Left kidney (tissue), 2 donors: Measurements from ENCODE around the gene BICRAL. TPM values are rescaled to one million over a fixed set of nuclear protein-coding genes. Genes with fewer than 3 reads are reported as not detected.
A peak's percentile ranks its signal among the peaks of the same experiment; 100 is the strongest.
"Not testable (repeated sequence)": the region's sequence is repeated elsewhere in the genome, so short reads cannot be mapped to it uniquely, and the experiment has no call there.

Experiments used
- DNase-seq: peaks from one replicate; pipeline ENCODE4 v3.0.0-alpha.2; 2013
- polyA plus RNA-seq: library from polyadenylated mRNA; unstranded; fragments of 120-200 nt; gene quantifications from one replicate; pipeline ENCODE4 v1.2.1, GENCODE V29; 2013; ENCODE audit not compliant: insufficient read length

Gene BICRAL
- polyA plus RNA-seq, 1 donor = 17.4 TPM

DNA sequence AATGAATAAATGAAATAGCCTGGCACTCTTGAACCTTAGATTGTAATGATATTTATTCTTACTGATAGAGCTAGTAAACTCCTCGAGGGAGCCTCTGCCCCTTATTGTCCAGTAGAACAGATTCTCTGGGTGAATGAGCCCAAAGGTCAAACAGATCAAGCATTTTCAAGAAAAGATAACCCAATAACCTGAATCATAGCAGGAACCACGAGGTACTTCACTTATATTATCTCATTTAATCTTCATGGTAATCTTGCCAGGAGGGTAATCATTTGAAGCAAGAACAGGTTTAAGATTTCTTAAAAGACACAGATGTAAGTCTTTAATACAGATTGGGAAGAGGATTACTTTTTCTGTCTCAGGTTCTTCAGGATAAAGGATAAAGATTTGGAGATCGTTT, 18.9 kb upstream of the BICRAL start:
- DNase-seq = no peak

DNA sequence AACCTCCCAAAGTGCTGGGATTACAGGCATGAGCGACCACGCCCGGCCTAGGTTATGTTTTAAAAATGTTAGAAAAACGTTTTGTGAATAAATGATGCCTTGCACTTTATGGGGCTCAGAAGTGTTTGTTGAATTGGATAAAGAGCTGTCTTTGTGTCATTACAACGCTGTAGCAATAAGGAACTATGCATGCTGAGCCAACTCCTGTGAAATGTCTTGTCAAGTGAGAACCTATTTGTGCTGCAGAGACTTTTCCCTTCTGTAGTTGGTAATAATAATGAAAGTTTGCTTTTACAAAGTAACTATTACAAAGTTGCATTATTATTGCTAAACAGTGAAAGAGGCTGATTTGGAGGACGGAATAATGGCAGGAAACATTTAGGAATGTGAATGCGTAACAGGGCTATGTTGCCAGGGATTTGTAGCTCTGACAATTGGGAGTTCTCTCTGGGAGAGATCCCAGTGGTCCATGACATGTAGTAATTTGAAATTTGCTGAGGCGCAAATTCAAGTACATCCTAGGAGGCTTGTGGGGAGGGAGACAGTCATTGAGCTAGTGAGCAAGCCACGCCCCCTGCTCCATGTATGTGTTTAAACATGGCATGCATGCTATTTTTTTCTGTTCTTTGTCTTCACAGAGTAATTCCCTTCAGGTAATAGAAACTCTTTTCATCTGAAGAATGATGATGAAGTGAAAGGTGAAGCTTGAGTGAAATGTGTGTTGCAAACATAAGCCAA, 16.8 kb upstream of the BICRAL start:
- DNase-seq = no peak

DNA sequence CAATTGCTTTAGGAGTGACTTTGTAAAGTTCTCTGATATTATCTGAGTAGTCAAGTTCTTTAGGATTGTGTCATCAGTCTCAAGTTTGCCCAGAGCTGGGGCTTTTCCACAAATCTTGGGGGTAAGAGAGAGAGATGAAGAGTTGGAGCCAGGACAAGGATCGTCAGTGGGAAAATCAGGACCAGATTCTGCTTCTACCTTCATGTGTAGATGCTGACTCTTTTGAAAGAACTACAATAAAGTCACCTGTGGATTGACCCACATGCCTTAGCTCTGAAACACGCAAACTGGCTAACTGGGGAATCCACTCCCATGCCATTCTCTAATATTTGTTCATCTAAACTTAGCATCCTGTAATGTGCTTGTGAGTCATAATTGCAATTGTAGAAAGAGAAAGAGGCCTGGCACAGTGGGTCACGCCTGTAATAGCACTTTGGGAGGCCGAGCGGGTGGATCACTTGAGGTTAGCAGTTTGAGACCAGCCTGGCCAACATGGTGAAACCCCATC, 15.6 kb upstream of the BICRAL start:
- no peak for DNase-seq

DNA sequence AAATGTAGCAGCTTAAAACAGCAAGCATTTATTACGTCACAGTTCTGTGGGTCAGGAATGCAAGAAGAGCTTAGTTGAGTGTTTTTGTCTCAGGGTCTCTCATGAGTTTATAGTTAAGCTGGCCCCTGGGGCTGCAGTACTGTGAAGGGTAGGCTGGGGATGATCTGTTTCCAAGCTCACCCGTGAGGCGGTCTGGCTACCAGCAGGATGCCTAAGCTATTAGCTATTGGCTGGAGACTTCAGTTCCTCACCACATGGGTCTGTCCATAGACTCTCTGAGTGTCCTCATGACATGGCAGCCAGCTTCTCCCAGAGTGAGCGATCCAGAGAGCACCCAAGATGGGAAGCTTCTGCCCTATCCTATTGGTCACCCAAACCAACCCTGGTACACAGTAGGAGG, 12.8 kb upstream of the BICRAL start:
- DNase-seq = no peak

DNA sequence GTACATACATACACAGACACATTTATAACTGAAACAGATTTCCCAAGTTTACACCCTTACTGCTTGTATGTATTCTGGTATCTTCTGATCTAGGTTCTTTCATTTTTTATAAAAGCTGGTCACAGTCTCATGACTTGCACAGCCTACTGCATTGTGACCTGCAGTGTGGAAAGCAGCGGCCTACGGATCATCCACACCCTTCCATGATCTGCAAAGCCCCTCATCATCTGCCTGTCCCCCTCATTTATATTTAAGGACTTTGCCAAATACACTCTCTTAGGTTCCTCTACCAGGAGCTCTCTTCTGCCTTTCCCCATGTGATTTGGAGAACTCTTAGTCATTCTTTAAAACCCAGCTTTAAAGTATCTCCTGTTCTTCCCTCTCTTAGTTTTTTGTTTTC, 12.0 kb upstream of the BICRAL start:
- no peak for DNase-seq

DNA sequence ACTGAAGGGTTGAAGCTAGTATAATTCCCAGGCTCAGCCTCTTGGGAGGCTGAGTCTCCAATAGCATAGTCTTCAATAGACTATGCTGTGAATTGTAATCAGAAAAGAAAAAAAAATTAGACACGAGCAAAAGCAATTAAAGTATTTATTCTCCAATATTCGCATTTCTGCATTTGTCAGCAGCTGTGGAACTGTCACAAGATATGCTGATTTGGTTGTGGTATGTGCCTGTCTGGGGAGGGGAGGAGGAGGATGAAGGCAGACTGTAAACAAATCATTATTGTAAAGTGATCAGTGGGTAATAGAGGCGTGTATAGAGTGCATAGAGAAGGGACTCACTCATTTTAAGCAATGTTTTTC, 10.1 kb upstream of the BICRAL start:
- no peak for DNase-seq

DNA sequence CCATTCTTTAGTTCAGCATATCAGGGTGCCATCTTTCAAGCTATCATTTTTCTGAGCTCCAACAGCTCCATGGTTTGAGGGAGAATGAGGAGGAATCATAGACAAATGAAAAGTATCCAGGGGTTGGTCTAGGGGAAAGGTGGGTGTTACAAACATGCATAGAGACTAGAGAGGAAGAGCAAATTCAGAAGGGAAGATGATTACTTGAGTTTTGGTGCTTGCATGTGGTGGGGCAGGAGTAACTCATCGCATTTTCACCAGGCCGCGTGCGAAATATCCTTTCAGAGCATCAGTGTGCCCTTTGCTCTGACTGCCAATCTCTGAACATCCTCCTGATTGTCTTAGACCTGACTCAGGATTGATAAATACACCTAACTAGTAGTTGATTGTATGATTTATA, 7.7 kb upstream of the BICRAL start:
- no peak for DNase-seq

DNA sequence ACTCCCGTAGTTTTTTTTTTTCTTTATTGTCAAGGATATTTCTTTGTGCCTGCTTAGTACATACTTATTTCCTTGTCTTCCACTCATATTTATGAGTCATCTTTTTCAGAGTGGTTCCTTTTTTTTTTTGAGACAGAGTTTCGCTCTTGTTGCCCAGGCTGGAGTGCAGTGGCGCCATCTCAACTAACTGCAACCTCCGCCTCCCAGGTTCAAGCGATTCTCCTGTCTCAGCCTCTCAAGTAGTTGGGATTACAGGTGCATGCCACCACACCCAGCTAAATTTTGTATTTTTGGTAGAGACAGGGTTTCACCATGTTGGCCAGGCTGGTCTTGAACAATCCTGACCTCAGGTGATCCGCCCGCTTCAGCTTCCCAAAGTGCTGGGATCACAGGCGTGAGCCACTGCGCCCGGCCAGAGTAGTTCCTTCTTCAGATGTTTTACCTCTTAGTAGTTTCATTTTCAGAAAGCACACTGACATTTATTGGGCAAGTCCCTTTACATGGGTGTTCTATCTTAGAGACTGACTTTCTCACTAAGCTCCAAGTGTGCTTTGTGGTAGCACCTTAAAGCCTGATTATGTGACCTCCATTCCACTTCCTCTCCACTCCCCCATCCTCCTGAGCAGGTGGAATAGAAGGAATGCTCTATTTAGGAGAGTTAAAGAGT, 6.9 kb upstream of the BICRAL start:
- DNase-seq = not testable (repeated sequence)

DNA sequence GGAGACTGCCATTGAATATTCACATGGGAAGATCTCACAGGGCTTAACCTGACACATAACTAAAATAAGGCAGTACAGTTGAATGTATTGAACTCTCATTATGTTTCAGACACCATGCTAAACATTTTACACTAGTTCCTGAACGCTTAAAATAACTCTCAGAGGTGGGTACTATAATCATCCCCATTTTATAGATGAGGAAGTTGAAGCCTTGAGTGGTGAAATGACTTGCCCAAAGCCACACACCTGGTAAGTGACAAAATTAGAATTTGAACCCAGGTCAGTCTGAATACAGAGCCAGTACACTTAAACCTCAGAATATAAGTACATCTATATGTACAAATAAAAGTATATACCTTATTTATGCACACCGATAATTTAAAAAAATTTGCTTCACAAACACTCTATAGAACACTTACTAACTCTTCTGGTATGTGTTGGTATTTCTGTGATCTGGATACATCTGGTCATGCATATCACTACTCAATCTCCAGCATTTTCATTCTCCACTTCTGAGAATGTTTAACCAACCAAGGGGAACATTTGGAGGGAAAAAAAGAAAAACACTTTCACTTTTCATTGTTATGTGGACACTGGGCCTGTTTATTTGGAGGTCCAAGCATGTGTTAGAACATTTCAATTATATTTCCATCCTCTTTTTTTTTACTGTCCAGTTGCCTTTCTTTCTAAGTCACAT, 4.6 kb upstream of the BICRAL start:
- no peak for DNase-seq

DNA sequence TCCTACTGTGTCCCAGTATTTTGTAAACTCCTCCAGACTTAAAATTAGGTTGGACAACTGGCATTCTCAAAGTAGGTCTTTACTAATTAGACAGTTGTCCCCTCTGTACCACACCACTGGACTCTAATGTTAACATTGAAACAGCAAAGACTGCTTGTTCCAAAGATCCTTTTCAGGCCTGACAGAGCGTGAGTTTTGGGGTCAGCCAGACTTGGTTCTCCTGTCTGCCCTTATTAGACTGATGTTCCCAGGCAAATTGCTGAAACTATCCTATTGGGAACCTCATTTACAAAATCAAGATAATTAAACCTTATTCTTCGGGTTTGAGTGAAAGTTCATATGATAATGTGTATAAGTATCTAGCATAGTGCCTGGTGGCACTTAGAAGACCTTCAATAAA, 3.7 kb upstream of the BICRAL start:
- no peak for DNase-seq

DNA sequence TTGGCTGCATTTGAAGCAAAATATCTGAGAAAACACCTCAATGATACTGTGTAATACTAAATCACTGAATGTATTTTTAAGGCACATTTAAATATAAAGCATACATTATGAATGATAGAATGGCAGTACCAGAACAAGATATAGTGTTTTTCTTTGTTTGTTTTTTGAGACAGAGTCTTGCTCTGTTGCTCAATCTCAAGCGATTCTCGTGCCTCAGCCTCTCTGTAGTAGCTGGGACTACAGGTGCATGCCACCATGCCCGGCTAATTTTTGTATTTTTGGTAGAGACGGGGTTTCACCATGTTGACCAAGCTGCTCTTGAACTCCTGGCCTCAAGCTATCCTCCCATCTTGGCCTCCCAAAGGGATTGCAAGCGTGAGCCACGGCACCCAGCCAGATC, 2.3 kb upstream of the BICRAL start:
- no peak for DNase-seq

DNA sequence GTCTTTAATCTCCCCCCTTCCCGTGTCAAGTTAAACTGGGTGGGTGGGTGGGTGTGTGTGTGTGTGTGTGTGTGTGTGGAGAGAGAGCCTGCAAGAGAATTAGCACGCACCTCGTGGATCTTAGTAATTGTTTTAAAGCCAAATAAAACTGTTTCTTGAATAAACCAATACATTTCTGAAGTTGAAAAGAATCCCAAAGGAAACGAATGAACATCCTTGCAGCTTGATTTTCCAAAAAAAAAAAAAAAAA, 381 bp upstream of the BICRAL start:
- DNase-seq = no peak

DNA sequence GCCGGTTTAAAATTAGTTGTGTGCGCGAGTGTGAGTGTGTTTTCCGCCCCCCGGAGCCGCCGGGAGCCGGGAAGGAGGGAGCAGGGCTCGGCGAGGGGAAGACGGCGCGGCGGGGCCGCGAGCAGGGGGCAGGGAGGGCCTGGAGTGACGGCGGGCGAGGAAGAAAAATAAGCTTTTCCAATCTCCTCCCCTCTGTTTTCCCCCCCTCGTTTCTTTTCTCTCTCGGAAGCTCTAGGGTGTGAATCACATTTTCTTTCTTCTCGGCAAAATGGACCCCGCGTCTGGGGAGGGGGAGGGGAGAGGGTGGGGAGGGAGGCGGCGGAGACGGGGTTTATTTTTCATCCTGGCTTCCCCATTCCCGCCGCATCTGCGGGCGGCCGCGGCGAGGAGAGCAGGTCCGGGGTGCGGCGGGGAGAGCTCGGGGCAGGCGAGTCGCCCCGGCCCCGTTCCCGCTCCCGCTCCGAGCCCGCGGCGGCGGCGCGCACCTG, 881 bp downstream of the BICRAL start:
- peak; percentile 77 for DNase-seq

DNA sequence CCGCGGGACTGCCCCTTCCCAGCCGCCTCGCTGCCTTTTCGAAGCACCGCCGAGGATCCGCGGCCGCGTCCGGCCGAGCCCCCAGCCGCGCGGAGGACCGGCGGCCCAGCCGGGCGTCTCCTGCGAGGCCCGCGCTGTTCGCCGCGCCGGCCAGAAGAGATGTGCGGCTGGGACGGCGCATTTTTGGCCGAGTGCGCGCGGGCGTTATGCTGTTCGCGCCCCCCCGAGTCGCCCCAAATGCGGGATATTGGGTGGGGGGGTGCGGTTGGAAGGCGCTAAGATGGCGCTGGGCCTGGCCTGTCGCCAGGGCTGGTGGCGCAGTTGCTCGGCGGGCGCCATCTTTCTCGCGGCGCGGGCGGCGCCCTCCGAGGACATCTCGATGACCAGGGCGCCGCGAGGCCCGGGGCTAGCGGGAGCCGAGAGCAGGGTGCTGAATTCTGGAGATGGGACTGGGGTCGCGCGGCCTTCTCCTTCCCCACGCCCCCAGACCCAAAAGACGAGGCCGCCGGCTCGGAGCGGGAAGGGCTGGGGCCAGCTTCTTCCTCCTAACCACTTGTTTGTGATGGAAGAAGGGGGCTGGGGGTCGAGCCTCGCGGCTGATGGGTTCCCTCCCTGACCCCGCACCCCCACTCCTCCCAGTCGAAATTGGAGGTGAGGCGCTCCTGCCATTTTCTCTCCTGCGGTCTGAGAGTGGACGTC, 1.5 kb downstream of the BICRAL start:
- DNase-seq = peak; percentile 72

DNA sequence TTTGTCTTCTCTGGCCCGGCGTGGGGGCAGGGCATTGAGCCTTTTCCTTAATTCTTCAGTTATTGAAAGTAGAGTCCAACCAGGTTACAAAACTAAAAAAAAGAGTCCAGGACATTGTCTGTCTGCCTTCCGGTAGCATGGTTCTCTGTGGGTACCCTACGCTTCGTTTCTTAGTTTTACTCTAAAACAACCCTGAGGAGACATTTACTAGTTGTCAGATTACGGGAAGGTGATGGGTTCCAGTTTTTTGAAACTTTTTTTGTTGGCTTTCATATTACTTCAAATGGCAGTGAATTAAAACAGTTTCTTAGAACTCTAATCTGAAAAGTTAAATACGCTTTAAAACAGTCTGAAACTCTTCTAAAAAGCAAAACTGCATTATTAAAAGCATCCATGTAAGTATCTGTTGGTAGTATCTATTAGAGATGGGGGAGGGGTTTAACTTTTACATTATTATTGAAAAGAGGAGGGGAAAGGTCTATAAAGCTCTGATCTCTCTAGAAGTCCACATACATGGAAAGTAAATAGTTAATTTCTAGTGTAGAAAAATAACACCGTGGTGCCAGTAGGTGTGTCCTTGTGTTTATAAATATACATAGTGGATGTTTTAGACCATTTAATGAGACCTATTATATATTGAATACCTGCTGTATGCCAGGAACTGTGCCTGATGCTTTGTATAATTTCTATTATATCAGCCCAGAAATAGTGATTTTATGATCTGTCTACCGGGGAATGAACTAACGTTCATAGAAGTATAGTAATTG, 2.2 kb downstream of the BICRAL start:
- no peak for DNase-seq

DNA sequence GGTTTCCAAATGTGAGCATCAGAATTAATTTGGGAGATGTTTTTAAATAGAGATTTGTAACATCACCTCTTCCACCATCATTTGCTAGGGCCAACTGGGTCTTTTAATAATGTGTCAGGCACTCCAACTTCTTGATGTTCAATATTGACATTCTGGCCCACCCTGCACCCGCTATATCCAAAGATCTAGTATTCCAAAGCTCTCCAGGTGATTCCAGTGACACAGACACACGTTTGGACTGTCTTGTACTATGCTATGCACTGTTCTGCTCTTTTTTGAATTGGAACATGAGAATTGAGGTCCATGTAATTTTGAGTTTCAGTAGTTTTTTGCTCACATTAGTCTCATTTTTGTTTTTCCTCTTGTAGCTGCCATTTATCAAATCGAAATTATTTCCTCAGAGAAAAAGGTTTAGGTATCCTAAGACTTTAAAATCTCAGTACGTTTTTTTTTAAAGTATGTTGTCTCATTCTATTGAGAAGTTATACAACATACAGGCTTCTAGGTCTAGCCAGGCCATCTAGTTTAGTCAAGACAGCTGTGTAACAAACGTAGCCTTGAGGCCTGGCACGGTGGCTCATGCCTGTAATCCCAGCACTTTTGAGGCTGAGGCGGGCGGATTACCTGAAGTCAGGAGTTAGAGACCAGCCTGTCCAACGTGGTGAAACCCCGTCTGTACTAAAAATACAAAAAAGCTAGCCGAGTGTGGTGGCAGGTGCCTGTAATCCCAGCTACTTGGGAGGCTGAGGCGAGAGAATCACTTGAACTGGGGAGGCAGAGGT, 3.1 kb downstream of the BICRAL start:
- no peak for DNase-seq

DNA sequence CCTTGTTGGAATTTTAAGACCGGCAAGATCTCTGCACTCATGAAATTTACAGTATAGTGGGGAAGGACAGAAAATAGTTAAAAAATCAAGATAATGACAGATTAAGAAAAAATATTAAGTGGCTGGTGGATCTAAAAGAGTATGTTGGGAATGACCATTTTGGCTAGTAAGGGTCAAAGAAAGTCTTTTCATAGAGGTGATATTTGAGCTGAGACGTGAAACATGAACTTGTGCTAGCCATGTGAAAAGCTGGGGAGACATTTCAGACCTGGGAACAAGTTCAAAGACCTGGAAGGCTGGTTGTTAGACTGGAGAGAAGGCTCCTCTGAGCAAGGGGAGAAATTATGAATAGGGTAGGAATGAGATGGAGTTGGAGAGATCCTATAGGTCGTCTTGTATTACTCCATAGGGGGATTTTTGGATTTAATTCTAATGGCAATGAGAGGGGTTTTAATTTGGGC, 4.7 kb downstream of the BICRAL start:
- no peak for DNase-seq

DNA sequence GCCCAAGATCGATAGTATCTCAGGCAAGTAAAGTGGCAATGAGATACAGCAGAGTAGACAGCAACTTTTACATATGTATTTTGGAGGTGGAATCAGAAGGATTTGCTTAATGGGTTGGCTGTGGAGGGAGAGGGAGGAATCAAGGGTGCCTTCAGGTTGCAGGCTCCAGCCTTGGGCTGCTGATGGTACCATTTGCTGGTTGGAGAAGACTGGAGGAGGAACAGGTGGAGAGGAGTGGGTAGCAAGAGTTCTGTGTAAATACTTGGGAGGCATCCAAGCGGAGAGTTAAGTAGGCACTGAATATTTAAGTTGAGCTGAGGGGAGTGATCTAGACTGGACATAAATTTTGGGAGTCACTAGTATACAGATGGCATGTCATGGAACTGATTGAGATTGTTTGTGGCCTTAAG, 5.2 kb downstream of the BICRAL start:
- DNase-seq = peak; percentile 70

DNA sequence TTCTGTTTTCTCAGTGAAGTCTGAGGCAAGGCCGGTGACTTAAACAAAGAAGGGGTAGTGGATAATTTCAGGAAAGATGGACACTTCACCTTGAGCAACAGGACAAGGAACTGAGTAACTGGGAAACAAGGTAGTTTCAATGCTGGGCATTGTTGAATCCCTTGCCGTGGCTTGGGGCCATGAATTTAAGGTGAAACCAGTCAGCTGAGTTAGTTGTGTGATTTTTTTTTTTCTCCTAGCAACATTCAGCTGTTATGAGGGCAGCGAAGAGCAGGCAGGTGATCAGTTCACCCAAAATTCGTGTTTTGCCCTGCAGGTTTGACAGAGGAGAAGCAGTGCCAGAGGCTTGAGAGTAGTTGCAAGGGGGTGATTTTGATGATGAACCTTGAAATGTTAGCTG, 6.8 kb downstream of the BICRAL start:
- no peak for DNase-seq

DNA sequence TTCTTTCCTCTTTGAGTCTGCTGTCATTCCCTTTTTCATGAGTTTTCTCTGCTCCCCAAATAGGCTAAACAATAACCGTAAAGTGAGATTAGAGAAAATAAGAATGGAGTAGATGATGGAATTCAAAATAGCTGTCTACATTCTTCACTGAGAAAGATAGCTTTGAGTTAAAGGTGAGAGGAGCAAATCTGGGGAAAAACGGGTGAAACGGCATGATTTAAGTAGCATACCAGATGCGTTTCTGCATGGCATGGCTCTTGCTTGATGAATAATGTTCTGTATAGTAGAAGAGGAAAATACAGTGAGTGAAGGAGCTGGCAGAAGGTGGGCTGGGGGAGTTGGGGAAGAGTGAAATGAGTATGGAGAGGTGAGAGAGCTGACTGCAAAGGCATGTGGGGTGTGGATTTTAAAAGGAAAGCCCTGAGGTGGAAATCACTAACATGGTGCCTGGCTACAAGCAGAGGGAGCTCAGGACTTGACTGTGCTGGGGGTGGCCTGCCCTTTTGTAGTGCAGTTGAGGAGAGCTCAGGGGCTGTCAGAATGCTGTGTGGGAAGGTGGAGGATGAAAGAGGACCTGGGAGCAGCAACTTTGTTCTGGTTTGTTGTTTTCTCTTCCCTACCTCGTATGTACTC, 8.8 kb downstream of the BICRAL start:
- no peak for DNase-seq
